Skin of body (tissue), 2 donors: ENCODE results near the gene TPM4. TPM values are rescaled to one million over a fixed set of nuclear protein-coding genes. Genes with fewer than 3 reads are reported as not detected.

Experiments used
- DNase-seq: peaks from one replicate; lab custom pipeline; 2025; lab: John Stamatoyannopoulos, UW
- total RNA-seq: library from RNA; depleted of rRNA; stranded (reverse); fragments of >200 nt; gene quantifications from one replicate; pipeline ENCODE4 v1.2.3, GENCODE V29; 2014

TPM4 gene
- total RNA-seq, 1 donor from 2014 or later: 264 TPM

- no peak for DNase-seq
Measured at GRCh38 chr19:16041299-16041990, 34.9 kb upstream of the TPM4 start.

- DNase-seq: no peak
Measured at GRCh38 chr19:16041991-16042386, 34.3 kb upstream of the TPM4 start.

- no peak for DNase-seq
Measured at GRCh38 chr19:16042533-16043085, 33.7 kb upstream of the TPM4 start.

GRCh38 chr19:16043156-16043757, 33.0 kb upstream of the TPM4 start:
- no peak for DNase-seq

DNA sequence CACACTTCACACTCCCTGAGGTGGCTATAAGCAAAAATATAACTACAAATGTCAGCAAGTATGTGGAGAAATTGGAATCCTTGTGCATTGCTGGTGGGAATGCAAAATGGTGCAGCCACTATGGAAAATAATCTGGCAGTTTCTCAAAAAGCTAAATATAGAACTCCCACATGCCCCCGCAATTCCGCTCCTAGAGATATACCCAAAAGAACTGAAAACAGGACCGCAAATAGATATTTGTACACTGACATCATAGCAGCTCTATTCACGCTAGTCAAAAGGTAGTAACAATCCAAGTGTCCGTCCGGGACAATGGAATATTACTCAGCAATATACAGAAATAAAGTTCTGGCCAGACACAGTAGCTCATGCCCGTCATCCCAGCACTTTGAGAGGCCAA, 31.5 kb upstream of the TPM4 start:
- DNase-seq: no peak

- no peak for DNase-seq
Measured at GRCh38 chr19:16045171-16045570, 31.1 kb upstream of the TPM4 start.

DNA sequence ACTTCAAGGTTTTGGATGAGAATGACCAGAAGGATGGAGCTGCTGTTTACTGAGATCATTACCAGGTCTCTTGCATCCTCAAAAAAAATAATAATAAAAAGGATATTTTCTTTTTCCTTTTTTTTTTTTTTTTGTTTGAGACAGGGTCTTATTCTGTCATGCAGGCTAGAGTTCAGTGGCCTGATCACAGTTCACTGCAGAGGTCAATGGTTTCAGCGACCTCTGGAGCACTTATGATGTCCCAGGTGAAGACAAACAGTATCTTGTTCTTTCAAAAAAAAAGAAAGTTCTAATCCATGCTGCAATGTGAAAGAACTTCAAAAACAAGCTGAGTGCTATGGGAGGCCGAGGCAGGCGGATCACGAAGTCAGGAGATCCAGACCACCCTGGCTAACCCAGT, 30.4 kb upstream of the TPM4 start:
- no peak for DNase-seq

- DNase-seq: no peak
Measured at GRCh38 chr19:16048583-16048982, 27.7 kb upstream of the TPM4 start.

GRCh38 chr19:16051254-16052025, 24.9 kb upstream of the TPM4 start:
- no peak for DNase-seq

DNA sequence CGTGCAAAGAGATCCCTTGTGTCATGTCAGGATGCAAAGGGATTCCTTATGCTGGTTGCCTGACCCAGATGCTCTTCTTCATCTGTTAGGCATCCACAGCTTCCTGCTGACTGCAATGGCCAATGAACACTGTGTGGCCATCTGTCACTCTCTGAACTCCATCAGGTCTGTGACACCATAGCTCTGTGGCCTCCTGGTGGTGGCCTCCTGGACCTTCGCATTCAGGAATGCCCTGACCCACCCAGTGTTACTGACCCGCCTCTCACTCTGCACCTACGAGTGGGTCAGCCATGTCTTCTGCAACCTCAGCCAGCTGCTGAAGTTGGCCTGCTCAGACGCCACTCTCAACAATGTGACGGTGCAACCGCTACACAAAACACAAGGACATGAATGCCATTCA, 23.9 kb upstream of the TPM4 start:
- DNase-seq: no peak

GRCh38 chr19:16057062-16057461, 19.2 kb upstream of the TPM4 start:
- no peak for DNase-seq

DNA sequence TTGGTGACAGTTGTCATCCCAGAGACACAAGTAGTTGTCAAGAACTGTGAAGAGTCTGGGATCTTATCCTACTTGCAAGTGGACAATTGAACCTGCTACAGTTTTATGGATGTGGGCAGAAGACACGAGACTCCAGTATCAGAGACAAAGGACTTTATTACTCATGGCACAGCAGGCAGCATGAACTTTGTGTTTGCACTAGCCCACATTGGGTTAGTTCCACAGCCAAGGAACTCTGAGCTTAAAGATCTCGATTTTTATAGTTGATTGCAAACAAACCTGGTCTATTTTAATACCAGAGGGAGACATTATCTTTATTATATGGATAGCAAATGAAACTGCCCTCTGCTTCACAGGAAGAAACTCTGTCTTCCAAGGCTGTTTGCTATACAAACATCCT, 16.0 kb upstream of the TPM4 start:
- no peak for DNase-seq

DNA sequence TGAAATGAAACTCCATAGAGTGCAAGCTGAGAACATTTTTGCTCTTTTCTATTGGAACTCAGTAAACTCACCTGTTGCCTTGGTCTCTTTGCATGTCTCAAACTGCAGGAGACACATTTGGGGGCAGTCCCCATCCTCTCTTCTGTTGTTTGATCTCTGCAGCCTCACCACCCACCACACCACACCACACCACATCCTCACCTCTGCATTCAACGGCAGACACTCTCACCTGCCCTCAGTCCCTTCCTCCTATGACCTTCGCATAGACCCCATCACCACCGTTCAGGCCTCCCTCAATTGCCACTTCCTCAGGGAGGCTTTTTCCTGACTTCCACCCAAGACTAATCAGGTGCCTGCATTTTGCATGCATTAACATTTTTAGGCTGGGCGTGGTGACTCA, 14.4 kb upstream of the TPM4 start:
- DNase-seq: no peak

DNA sequence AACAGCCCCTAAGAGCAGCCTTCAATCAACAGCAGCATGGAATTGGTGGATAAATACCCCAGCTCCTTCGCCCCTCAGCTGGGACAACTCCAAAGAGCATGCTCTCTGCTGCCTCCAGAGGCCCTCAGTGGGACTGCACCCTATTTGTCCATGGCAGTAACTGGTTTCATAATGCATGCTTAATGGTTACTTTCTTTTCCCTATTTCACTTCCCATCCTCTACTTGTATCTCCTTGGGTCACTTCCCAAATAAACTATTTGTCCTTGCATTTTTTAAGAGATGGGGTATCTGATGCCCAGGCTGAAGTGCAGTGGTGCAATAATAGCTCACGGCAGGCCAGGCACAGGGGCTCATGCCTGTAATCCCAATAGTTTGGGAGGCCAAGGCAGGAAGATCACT, 13.5 kb upstream of the TPM4 start:
- DNase-seq: no peak

GRCh38 chr19:16064209-16064889, 11.9 kb upstream of the TPM4 start:
- DNase-seq: no peak

DNA sequence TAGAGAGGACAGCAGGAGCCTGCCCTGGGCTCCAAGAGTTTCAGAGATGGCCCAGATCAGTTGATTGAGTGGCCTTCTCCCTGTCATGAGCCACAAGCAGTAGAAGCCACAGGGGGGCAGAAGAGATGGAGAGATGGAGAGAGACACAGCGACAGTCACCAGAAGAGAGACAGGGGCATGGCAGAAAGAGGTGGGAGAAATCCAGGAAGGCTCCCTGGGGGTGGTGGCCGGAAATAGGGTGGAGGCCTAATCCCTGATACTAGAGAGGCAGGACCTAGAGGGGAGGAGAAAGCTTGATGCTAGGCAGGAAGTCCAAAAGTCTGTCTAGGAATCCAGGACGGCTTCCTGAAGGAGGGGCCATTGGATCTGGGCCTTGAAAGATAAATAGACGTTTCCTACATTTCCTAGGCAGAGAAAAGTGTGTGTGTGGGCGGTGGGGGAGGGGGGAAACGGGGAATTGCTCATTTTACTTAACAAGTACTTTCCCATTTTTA, 9.6 kb upstream of the TPM4 start:
- DNase-seq: no peak

- no peak for DNase-seq
Measured at GRCh38 chr19:16067205-16067938, 8.9 kb upstream of the TPM4 start.

DNA sequence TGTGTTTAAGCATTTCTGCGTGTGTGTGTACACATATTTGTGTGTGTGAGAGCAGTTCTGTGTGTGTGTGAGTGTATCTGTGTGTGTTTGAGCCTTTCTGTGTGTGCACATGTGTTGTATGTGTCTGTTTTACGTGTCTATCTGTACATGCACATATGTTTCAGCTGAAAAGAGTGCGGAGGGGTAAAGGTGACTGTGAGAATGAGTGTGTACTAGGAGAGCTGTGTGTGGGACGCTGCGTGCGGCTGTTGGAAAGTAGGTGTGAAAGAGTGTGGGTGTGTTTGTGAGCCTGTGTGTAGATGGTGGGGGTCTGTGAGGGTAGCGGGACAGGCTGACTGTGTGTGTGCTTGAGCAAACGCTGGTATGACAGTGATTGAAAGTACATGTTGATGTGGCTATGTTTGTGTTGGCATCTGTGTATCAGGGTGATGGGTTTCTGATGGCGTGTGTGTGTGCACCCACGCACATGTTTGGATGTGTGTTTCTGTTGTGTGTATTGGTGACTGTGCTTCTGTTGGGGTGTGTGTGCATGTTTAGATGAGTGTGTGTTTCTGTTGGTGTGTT, 7.5 kb upstream of the TPM4 start:
- no peak for DNase-seq

GRCh38 chr19:16069813-16070365, 6.4 kb upstream of the TPM4 start:
- no peak for DNase-seq

- DNase-seq: no peak
Measured at GRCh38 chr19:16070366-16070990, 5.8 kb upstream of the TPM4 start.
